Gastrocnemius medialis (tissue), 4 donors: ENCODE results near the gene HERC6. TPM values are rescaled to one million over a fixed set of nuclear protein-coding genes. Genes with fewer than 3 reads are reported as not detected.
"Not testable (repeated sequence)": the region's sequence is repeated elsewhere in the genome, so short reads cannot be mapped to it uniquely, and the experiment has no call there.

Source experiments
- ATAC-seq, 2 donors: fragments of 150-250 bp; one replicate each; pipeline ENCODE4 v1.9.1; 2016
- DNase-seq, 2 donors: peaks; one replicate each; pipeline ENCODE4 v3.0.0-alpha.2; 2019
- H3K27ac ChIP-seq, 4 donors: fragments of 200-600 bp; sonication (generic); 1 replicate in 1 of 4; 2 replicates in 3 of 4; pipeline ENCODE4 v1.5.1; 2016 to 2018; ENCODE audit warnings: mild to moderate bottlenecking in 2 of 4, moderate library complexity in 1 of 4
- H3K27me3 ChIP-seq, 3 donors: fragments of 200-600 bp; sonication (generic) in 2 of 3; 1 replicate in 1 of 3; 2 replicates in 2 of 3; pipeline versions ENCODE4 v1.5.1 to v1.6.0; 2016 to 2019; ENCODE audit warnings: mild to moderate bottlenecking in 1 of 3, moderate library complexity in 1 of 3
- H3K36me3 ChIP-seq, 2 donors: fragments of 200-600 bp; sonication (generic) in 1 of 2; one replicate each; pipeline ENCODE4 v1.5.1; 2017 to 2018
- H3K4me1 ChIP-seq, 2 donors: fragments of 200-600 bp; sonication (generic) in 1 of 2; one replicate each; pipeline ENCODE4 v1.5.1; 2016 to 2017; ENCODE audit warnings: mild to moderate bottlenecking in 2 of 2
- H3K4me3 ChIP-seq, 4 donors: fragments of 200-600 bp; sonication (generic) in 3 of 4; 1 replicate in 1 of 4; 2 replicates in 3 of 4; pipeline ENCODE4 v1.5.1; 2016 to 2019; ENCODE audit warnings: mild to moderate bottlenecking in 2 of 4
- H3K9me3 ChIP-seq, 3 donors: fragments of 200-600 bp; sonication (generic) in 2 of 3; 1 replicate in 1 of 3; 2 replicates in 2 of 3; pipeline ENCODE4 v1.5.1; 2016 to 2019
- CTCF ChIP-seq, 5 experiments: fragments of 450-650 bp in 3 of 5; fragments of 200-600 bp in 2 of 5; sonication (generic) in 2 of 5; IDR thresholded peaks in 4 of 5; conservative IDR thresholded peaks in 1 of 5; 1 replicate in 4 of 5; 2 replicates in 1 of 5; pipeline ENCODE4 v1.5.1; 2016 to 2019; ENCODE audit warnings: antibody characterized with exemption in 5 of 5, mild to moderate bottlenecking in 3 of 5, moderate library complexity in 3 of 5
- POLR2A ChIP-seq, 2 donors: fragments of 450-650 bp; IDR thresholded peaks; one replicate each; pipeline ENCODE4 v1.6.1; 2017; ENCODE audit warnings: antibody characterized with exemption in 2 of 2, mild to moderate bottlenecking in 2 of 2, moderate library complexity in 2 of 2
- in situ Hi-C, 4 donors: fragments of 200-750 bp; cut with MboI; loops; one replicate each; pipeline versions ENCODE4 v1.15.0 to v1.8.0; 2017; ENCODE audit warnings: low sequenced_read_pairs in 4 of 4
- intact Hi-C: fragments of 100-400 bp; cut with DNase I; formaldehyde crosslinking; loops from one replicate; pipeline ENCODE4 v1.15.1; 2023; ENCODE audit warnings: low total_unique reads
- total RNA-seq, 4 donors: library from RNA; depleted of rRNA; stranded (reverse); fragments of >200 nt; gene quantifications; one replicate each; pipeline versions ENCODE4 v1.1.0 to v1.2.3, GENCODE V29; 2016

Gene HERC6
- total RNA-seq, 4 donors from 2014 or later: 0.42 to 1.6 (median 1.0) TPM

- in situ Hi-C loops (no loop called here), intact Hi-C loops (no loop called here)
- Histone ChIP-seq H3K27ac (no peak overlapping the region), H3K9me3 (no peaks in the 10 kb centered on the region), H3K36me3 (no peaks in the 10 kb centered on the region), H3K27me3 (no peaks in the 10 kb centered on the region), H3K4me3 (no peak overlapping the region), H3K4me1 (no peaks in the 10 kb centered on the region)
- TF ChIP-seq POLR2A (IDR thresholded peaks at IDR 0.05): no peak
- no peak for TF ChIP-seq CTCF (IDR thresholded peaks at IDR 0.05 in 4 of 5, conservative IDR thresholded peaks at IDR 0.05 in 1 of 5)
- ATAC-seq: no peak
- DNase-seq: no peak
Measured at GRCh38 chr4:88422403-88422802, 43.8 kb downstream of the HERC6 start.

GRCh38 chr4:88429401-88429800 is 50.7 kb downstream of the HERC6 start:
- H3K4me1 ChIP-seq: no peaks in the 10 kb centered on the region
- intact Hi-C loops (no loop called here), in situ Hi-C loops (no loop called here)
- DNase-seq (no peak), ATAC-seq (no peak)
- H3K9me3 ChIP-seq: no peaks in the 10 kb centered on the region
- no peak overlapping the region for H3K27ac ChIP-seq
- no peak overlapping the region for H3K4me3 ChIP-seq
- H3K27me3 ChIP-seq: no peaks in the 10 kb centered on the region
- TF ChIP-seq POLR2A (IDR thresholded peaks at IDR 0.05) (no peak), CTCF (IDR thresholded peaks at IDR 0.05 in 4 of 5, conservative IDR thresholded peaks at IDR 0.05 in 1 of 5) (no peak)
- H3K36me3 ChIP-seq: peaks cover 0 to 13% of the 10 kb centered on the region in 2 donors

GRCh38 chr4:88435987-88436693 is 57.5 kb downstream of the HERC6 start:
- intact Hi-C loops (no loop called here), in situ Hi-C loops (no loop called here)
- no peaks in the 10 kb centered on the region for H3K4me1 ChIP-seq
- TF ChIP-seq POLR2A (IDR thresholded peaks at IDR 0.05) (no peak), CTCF (IDR thresholded peaks at IDR 0.05 in 4 of 5, conservative IDR thresholded peaks at IDR 0.05 in 1 of 5) (no peak)
- H3K4me3 ChIP-seq: no peak overlapping the region
- no peaks in the 10 kb centered on the region for H3K9me3 ChIP-seq
- H3K27me3 ChIP-seq: no peaks in the 10 kb centered on the region
- no peak overlapping the region for H3K27ac ChIP-seq
- DNase-seq: no peak
- ATAC-seq: no peak
- peaks cover 0 to 7% of the 10 kb centered on the region in 2 donors for H3K36me3 ChIP-seq

GRCh38 chr4:88437873-88438272 is 59.2 kb downstream of the HERC6 start:
- intact Hi-C loops, H3K27ac ChIP-seq, H3K4me3 ChIP-seq, H3K9me3 ChIP-seq, DNase-seq, H3K36me3 ChIP-seq, H3K4me1 ChIP-seq, in situ Hi-C loops, H3K27me3 ChIP-seq, ATAC-seq: not testable (repeated sequence)

- H3K36me3 ChIP-seq: no peaks in the 10 kb centered on the region
- DNase-seq (no peak), ATAC-seq (no peak)
- H3K9me3 ChIP-seq: no peaks in the 10 kb centered on the region
- no peak for TF ChIP-seq POLR2A (IDR thresholded peaks at IDR 0.05)
- no peak for TF ChIP-seq CTCF (IDR thresholded peaks at IDR 0.05 in 4 of 5, conservative IDR thresholded peaks at IDR 0.05 in 1 of 5)
- intact Hi-C loops (no loop called here), in situ Hi-C loops (no loop called here)
- no peaks in the 10 kb centered on the region for H3K4me1 ChIP-seq
- no peak overlapping the region for H3K4me3 ChIP-seq
- no peak overlapping the region for H3K27ac ChIP-seq
- H3K27me3 ChIP-seq: no peaks in the 10 kb centered on the region
Measured at GRCh38 chr4:88439161-88439760, 60.6 kb downstream of the HERC6 start.
